ENCODE results near the gene PHACTR3.

Gene PHACTR3

DNA sequence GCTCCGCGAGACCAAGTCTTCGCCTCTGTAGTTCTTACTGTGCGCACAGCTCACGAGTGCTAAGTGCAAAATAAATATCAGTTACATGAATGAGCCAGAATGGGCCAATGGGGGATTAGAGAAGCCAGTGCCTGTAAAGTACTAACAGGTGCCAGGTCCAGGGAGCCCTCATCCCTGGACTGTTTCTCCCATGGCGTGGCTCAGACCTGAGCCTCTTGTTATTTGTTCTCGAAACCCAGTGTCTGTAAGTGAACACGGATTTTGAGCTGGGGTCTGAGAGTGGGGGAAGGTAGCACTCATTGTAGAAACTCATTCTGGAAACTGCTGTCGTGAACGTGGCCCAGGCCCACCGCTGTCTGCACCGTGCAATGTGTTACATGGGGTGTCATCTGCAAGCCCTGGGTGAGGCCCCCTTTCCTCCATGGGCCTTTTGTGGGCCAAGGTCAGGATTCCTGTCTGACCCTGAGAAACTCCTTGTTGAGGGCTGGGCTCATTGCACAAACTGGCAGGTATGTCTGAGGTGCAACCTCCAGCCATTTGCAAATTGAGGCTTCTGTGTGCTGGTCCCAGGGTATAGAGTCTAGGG, 174.4 kb downstream of the PHACTR3 start:
- no peak for DNase-seq (ENCODE audit: low read depth)

DNA sequence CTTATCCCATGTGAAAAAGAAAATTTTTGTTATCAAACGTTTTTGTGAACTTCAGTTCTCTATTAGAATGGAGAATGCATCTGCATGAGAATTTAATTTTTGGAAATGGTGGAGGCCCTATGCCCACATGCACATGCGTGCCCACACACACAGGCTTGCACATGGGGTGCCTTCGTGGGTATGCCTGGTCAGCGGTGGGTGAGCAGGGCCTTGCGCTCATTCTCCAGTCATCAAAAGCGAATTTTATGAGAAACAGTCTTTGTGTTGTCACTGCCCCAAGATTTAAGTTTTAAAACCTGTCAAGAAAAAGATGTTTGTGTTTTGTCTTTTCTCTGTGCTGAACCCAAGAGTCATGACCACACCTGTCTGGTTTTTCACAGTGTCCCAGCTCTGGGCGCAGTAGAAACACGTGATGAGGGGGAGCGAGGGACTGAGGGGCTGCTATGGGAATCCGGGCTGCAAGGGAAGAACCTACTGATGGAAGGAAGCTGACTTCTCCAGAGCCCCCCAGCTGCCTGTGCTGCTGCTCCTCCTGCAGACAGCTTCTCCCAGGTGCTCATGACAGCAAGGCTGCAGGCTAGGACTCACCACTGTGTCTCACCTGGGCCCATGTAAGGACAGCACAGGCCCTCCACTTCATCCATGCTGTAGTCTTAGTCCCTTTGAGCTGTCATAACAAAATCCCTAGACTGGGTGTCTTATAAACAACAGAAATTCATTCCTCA, 175.5 kb downstream of the PHACTR3 start:
- DNase-seq (ENCODE audit: low read depth), result no peak

DNA sequence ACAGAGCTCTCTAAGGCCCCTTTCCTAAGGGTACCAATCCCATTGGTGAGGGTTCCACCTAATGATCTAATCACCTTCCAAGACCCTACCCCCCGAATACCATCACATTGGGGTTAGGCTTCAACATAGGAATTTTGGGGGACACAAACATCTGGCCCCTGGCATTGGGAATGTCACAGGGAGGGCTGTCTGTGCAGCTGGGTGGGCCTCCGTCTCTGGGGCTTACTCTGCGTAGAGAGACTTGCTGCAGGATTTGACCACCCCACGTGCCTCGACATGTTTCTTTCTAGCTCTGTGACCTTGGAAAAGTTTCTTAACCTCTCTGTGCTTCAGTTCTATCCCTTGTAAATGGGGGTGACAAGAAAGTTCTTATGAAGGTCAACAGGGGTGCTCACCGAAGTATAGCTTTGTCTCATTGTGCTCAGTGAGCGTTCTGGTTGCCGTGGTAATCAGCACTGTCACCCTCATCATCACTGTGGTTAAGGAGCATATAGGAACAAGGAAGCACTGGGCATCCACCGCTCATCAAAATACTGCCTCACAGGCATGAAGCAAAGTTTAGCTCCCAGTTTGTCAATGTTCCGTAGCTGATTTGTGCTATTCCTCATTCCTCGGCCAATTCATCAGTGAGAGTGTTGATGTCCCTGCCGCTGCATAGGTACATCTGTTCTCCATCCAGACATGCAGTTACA, 176.3 kb downstream of the PHACTR3 start:
- no peak for DNase-seq (ENCODE audit: low read depth)

DNA sequence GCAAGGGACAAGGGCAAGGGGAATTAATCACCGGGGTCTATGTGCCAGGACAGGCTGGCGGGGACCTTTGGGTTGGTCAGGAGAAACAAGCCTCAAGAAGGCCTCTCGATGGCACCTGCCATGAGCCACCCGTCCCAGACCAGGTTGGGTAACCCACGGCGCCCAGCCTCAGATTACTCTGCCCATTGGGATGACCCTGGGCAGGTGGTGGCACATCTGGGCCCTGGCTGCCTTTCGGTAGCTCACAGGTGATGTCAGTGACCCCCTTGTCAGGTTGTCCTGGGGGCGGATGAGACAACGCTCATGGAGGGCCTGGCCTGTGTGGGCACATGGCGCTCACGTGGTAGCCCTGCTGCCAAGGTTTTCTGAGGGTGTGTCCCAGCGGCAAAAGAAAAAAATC, 176.9 kb downstream of the PHACTR3 start:
- DNase-seq (ENCODE audit: low read depth), result no peak

DNA sequence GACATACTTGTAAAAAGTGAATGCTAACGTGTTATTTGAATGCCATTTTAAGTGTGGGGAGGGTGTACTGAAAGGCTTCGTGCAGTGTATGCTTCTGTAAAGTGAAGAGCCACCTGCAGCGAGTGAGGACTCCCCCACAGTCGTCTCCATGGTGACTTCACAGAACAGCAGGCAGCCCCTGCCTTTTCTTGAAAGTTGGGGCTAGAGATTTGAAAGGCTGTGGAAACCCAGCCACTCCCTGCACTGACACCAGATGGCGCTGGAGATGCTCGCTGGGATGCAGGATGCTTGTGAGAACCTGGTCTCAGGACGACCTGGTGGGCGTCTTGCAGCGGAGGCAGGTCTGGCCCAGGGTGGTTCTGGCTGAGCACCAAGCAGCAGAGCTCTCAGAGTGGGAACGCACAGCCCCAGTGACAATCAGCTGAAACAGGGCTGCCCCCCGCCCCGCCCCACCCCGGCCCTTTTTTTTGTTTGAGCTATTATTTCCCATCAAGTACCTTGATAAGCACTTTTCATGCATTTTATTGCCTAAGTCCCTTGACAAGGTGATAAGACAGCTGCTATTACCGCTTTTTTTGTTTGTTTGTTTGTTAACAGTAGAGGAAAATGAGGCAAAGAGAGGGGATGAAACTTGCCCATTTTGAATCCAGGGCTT, 178.8 kb downstream of the PHACTR3 start:
- no peak for DNase-seq (ENCODE audit: low read depth)

DNA sequence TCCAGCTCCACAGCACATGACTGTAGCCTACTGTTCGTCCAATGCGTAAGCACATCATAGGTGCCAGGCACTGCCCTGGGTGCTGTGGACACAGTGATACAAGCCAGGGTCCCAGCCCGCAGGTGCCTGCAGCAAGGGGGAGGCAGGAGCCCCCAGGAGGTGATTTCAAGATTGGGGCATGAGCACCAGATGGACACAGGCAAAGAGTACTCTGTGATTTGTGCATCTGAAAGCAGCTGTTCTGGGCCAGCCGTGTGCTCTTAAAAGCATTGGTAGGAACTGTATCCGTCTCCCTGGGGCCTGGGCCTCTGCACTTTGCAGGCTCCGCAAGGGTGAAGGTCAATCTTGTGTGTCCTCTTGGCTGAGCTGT, 179.3 kb downstream of the PHACTR3 start:
- no peak for DNase-seq (ENCODE audit: low read depth)

DNA sequence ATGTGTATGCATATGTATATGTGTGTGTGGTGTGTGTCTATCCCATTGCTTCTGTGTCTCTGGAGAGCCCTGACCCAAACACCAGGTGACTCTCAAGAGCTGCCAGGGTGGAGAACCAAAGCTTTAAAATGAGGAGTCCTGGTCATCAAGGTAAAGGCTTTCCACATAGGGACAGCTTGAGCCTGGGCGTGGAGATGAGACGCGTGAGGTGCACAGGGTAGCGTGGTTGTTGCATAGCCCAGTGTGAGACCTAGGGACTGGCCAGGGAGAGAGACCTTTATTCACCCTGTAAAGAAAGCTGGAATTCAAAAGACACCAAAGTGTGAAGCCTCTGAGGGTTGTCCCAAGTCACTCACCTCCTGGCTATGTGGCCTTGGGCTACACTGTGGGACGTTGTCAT, 180.0 kb downstream of the PHACTR3 start:
- no peak for DNase-seq (ENCODE audit: low read depth)

DNA sequence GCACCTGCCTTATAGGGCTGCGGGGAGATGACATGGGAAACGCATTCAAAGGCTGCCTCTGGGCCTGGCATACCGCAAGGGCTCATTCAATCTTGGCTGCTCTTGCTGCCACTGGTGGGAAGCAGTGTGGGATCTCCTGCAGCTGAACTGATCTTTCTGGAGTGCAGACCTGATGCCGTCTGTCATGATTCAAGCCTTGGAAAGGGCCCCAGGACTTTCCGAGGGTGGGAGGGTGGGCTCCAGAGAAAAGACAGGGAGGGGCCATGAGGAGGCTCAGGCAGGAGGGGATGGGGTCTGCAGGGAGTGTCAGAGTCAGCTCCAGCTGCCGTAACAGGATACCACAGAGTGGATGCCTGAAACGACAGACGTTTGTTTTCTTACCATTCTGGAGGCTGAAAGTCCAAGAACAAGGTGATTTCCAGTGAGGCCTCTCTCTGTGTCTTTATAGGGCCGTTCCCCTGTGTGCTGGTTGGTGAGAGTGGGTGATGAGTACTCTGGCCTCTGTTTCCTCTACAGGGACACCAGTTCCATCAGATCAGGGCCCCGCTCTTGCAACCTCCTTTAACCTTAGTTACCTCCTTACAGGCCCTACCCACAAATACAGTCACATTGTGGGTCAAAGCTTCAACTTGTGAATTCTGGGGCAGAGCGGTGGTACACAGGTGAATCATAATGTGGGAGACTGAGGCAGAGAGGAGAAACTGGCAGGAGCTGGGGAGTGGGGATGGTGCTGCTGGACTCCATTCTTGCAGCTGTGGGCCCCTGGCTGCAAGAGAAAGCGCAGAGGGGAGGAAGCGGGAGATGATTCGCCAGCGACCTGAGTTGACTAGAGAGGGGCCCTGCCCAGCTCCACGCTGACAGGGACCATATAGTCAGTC, 180.7 kb downstream of the PHACTR3 start:
- DNase-seq (ENCODE audit: low read depth), result no peak

DNA sequence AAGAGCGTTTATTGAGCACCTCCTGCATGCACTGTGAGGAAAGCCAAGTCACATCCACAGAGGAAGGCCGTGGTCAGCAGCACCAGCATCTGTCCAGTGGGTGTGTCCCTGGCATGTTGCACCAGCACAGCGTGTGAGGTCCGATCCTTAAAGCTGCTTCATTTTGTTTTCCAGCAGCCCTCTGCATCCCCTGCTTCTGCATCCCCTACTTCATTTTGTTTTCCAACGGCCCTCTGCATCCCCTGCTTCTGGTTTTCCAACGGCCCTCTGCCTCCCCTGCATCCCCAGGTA, 181.3 kb downstream of the PHACTR3 start:
- DNase-seq (ENCODE audit: low read depth), result no peak

DNA sequence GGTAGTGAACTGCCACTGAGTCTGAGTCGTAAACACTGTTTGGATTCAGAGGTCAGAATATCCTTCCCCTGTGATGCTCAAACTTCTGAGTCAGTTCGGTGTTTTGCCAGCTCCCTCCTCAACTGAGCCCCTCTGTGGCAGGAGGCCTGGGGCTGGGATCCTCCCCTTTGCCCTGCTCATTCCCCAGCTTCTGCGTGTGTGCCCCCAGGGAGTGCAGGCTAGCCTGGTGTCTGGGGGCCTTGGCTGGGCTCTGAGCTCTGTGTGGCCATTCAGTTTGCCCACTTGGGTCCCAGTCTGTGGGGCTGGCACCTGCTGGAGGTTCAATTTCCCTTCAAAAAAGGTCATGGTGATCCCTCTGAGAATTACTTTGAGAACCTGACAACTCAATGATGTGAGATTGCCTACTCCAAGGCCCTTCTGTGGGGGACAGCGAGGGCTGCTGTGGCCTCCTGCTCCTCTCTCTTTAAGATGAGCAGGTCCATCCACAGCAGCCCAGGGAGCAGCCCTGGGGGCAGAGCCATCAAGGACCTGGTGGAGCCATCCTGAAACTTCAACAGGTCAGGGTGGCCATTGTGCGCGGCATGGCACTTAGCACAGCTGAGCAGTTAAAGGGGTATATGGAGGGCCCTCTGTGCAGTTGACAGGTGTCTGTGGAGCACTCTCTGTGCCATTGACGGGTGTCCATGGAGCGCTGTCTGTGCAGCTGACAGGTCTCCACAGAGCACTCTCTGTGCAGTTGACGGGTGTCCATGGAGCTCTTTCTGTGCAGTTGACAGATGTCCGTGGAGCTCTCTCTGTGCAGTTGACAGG, 181.9 kb downstream of the PHACTR3 start:
- no peak for DNase-seq (ENCODE audit: low read depth)

DNA sequence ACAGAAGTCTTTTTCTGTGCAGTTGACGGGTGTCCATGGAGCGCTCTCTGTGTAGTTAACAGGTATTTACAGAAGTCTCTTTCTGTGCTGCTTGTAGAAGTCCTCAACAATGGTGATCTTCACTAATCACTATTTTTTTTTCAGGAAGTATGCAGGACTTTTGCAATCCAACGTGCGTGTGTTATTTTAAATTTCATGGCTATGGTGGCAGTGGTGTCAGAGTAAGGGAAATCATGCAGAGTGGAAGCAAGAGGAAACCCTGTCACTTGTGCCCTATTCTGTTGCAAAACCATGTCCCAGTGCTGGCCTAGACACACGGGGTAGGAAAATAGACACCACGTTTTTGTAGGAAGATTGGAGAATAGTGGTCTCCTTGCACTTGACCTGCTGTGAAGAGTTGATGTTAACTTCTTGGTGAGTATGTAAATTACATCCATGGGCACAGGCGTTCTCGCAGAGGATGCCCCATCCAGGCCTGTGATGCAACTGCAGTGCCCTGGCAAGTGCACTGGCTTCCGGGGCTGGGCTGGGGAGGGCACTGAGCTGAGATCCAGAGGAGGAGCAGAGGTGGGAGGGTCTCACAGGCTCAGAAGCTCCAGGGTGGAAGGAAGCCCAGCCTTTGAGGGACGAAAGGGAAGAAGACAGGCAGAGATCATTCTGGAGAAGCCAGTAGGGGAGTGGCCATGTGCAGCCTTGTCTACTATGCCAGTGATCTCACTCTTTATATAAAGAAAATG, 182.6 kb downstream of the PHACTR3 start:
- no peak for DNase-seq (ENCODE audit: low read depth)

DNA sequence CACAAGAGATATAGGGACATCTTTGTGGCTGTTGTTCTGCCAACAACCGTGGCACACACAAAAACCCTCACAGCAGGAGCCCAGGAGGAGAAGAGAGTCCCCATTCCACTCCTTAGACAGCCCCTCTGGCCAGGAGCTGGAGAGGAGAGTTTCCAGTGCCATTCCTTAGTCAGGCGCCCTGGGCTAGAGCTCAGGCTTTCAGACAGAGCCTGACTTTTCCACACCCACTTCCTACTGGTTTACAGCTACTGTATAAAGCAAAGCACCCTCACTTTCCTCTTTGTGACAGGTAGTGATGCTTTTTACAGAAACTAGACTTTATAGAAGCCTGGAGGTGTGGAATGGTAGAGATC, 183.2 kb downstream of the PHACTR3 start:
- DNase-seq (ENCODE audit: low read depth), result no peak

DNA sequence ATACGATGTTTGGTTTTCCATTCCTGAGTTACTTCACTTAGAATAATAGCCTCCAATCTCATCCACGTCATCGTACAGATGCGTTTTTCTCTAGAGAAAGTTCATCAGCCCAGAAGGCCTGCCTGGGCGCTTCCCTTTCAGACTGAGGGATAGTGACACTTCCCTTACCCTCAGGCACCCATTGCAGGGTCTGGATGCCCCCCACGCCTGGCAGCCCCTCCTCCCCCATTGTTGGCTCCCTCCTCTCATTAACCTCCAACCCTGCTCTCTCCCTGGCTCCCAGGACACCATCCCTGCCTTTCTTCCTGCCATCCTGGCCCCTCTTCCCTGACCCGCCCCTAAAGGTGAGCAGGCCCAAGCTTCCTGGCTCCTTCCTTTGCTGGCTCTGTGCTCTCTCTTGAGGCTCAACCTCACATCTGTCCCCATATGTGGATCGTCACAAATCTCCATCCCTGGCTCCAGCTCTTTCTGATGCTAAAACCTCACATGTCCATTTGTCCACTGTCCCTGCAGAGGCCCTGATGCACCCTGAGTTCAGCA, 183.9 kb downstream of the PHACTR3 start:
- DNase-seq (ENCODE audit: low read depth), result no peak

DNA sequence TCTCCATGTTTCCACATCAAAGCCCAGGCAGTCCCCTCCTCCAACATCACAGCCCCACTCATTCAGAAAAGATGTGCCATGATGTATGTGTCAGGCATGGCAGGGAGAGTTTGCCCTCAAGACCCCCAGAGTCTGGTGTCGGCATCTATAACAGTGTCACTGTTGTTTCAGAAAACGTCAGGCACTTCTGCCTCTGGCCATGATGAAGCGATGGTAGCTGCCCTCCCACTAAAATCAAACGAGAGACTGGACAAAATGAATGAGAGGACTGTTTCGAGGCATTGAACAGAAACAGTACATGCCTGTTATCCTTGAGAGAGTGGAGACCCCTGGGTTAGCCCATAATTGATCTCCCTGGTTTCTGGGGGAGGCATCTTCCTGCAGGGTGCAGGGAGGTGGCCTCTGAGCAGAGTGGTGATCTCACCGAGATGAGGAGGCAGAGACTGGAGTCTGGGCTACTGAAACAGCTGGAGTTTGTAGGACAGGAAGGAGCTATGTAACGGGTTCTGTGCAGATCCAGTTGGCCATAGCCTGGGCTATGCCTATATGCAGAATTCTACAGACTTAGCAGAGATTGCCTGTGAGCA, 184.6 kb downstream of the PHACTR3 start:
- no peak for DNase-seq (ENCODE audit: low read depth)

DNA sequence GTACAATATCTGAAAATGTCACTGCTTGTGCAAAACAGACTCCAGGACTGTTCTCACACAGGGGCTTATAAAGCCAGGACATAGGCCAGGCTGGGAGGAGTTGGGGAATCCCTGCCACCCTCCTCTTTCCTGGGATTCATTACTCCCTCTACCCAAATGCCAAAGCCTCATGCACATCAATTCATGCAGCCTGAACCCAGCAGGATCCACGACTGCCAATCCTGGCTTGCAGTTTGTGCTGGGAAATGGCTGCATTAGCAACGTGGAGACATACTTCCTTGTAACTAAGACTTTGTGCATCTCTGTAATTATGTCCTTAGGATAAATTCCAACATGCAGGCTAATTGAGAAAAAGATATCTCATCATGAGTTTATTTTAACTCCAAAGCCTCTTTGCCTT, 185.3 kb downstream of the PHACTR3 start:
- DNase-seq (ENCODE audit: low read depth), result no peak

DNA sequence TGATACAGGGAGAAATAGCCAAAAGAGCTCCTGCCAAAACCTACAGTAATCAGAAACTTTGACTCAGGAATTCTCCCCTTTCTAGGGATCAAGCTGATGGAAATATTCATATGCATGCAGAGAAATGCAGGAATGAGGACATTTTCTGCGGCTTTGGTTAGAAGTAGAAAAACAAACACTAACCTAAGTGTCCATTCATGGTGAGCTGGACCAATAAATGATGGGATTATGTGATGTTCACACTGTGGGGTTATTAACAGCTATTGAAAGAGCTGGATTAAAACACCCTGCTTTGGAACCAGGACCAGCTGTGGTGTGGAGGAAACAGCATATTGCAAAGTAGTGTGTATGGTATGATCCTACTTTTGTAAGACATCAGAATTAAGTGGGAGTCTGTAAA, 186.0 kb downstream of the PHACTR3 start:
- no peak for DNase-seq (ENCODE audit: low read depth)

DNA sequence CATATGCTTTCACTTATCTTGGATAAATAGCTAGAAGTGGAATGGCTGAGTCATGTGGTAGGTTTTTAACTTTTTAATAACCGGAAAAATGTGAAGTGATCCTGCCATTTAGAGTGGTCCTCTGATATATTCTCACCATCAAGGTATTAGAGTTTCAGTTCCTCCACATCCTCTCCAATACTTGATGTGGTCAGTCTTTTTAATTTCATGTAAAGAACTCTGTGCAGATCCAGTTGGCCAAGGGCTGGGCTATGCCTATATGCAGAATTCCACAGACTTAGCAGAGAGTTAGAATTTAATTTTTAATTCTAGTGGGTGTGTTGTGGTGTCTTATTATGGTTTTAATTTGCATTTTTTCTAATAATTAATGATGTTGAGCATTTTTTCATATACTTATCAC, 188.0 kb downstream of the PHACTR3 start:
- no peak for DNase-seq (ENCODE audit: low read depth)

DNA sequence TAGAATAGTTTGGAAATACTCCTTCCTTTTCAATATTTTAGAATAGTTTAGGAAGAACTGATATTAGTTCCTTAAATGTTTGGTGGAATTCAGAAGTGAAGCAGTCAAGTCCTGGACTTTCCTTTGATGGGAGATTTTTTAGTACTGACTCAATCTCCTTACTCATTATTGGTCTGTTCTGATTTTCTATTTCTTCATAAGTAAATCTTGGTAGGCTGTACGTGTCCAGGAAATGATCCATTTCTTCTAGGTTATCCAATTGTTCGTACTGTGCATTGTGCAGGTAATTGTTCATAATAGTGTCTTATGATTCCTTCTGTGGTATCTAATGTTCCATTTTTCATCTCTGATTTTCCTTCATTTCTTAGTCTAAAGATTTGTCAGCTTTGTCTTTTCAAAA, 190.2 kb downstream of the PHACTR3 start:
- no peak for DNase-seq (ENCODE audit: low read depth)

DNA sequence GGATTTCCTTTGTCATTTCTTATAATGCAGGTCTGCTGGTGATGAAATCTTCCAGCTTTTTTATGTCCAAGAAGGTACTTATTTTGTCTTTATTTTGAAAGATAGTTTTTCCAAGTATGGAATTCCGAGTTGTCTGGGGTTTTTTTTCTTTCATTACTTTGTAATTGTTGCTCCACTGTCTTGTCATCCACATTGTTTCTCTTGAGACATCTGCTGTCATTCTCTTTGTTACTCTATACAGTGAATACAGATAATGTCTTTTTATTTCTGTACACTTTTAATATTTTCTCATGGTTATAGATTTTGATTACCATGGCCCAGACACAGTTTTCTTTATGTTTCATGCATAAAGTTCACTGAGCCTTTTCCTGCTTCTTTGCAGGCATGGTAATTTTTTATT, 196.0 kb downstream of the PHACTR3 start:
- no peak for DNase-seq (ENCODE audit: low read depth)

DNA sequence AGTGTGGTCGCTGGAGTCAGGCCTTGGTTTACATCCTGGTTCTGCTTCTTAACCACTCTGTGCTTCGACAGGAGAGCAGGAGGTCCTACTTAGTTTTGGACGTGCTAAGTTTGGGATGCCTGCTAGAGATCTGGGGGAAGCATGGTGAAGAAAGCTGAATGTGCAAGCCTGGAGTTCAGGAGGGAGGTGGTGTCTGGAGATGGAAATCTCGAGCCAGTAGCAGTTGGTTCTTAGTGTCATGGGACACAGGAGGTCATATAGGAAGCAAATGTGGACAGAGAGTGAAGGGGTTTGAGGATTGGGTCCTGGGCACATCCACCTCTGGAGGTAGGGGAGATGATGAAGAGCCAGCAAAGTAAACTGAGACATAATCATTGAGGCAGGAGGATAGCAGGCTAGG, 197.7 kb downstream of the PHACTR3 start:
- no peak for DNase-seq (ENCODE audit: low read depth)

All from amniotic epithelial cell (primary cell).